ACC112 (cell line): ENCODE data around the gene PCDHA7.
A peak's percentile ranks its signal among the peaks of the same experiment; 100 is the strongest.
"Not testable (repeated sequence)": the region's sequence is repeated elsewhere in the genome, so short reads cannot be mapped to it uniquely, and the experiment has no call there.

Experiments used
- H2AFZ ChIP-seq: fragments of 200-600 bp; sonication (generic); one replicate; pipeline ENCODE4 v1.6.0; 2017; ENCODE audit warnings: antibody characterized with exemption, low read length; ENCODE audit not compliant: unreplicated experiment
- H3K27ac ChIP-seq: fragments of 200-600 bp; sonication (generic); 2 replicates; pipeline ENCODE4 v1.5.1; 2014; ENCODE audit warnings: low read depth, mild to moderate bottlenecking, antibody characterized with exemption, low read length, moderate library complexity
- H3K27me3 ChIP-seq: fragments of 200-600 bp; sonication (generic); 2 replicates; pipeline ENCODE4 v1.6.1; 2014; ENCODE audit warnings: mild to moderate bottlenecking, antibody characterized with exemption, low read length, moderate library complexity, mixed read lengths; ENCODE audit not compliant: insufficient read depth
- H3K36me3 ChIP-seq: fragments of 200-600 bp; sonication (generic); 2 replicates; pipeline ENCODE4 v1.6.1; 2016; ENCODE audit warnings: mild to moderate bottlenecking, antibody characterized with exemption, low read length, moderate library complexity, mixed read lengths; ENCODE audit not compliant: insufficient read depth
- H3K4me1 ChIP-seq: fragments of 200-600 bp; sonication (generic); one replicate; pipeline ENCODE4 v1.6.1; 2016; ENCODE audit warnings: low read length, mixed read lengths; ENCODE audit not compliant: insufficient read depth, unreplicated experiment, control insufficient read depth
- H3K4me3 ChIP-seq: fragments of 200-600 bp; sonication (generic); 2 replicates; pipeline ENCODE4 v1.5.1; 2014; ENCODE audit warnings: mild to moderate bottlenecking, low read depth, low read length
- H3K79me2 ChIP-seq: fragments of 200-600 bp; sonication (generic); one replicate; pipeline ENCODE4 v1.6.0; 2016; ENCODE audit warnings: low read length; ENCODE audit not compliant: control insufficient read depth, unreplicated experiment, insufficient read depth

Gene PCDHA7

DNA sequence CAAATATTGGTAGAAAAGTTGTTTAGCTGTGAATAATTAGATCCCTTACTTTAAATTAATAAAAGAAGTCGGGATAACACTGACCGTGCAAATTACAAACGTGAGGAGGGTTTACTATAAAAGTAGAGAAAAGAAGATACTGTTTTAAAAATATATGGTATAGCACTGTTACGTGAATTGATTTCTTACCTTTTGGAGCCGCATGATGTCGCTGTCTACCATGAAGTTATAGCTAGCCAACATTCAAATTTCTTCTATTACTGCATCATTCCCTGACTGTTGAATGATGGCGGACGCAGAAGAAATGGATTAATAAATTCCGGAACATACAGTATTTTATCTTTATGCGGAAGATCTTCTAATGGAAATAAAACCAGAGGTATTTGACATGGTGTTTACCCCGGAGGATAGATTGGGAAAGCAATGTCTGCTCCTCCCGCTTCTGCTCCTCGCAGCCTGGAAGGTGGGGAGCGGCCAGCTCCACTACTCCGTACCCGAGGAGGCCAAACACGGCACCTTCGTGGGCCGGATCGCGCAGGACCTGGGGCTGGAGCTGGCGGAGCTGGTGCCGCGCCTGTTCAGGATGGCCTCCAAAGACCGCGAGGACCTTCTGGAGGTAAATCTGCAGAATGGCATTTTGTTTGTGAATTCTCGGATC lies 6.2 kb upstream of the PCDHA7 start, which contains the start of gene PCDHA6:
Gene PCDHA6, plus strand, starts transcription at position 257 of the 658 bp plus-strand sequence. Its CDS starts 132 bp downstream, at position 389.
- Histone ChIP-seq H3K79me2 (no peaks in the 10 kb centered on the region), H3K27ac (no peak within 1 kb of the TSS), H3K4me3 (no peak within 1 kb of the TSS), H3K36me3 (no peaks in the 10 kb centered on the region), H2AFZ (no peak within 1 kb of the TSS), H3K27me3 (no peaks in the 10 kb centered on the region; the same call in 1 of the 2 replicates), H3K4me1 (no peaks in the 10 kb centered on the region)

- Histone ChIP-seq H3K36me3 (no peaks in the 10 kb centered on the region), H3K27ac (no peak overlapping the region), H2AFZ (no peak overlapping the region), H3K4me3 (no peak overlapping the region), H3K4me1 (no peaks in the 10 kb centered on the region), H3K79me2 (no peaks in the 10 kb centered on the region), H3K27me3 (no peaks in the 10 kb centered on the region; the same call in 1 of the 2 replicates)
These were observed 5.7 kb upstream of the PCDHA7 start for GRCh38 chr5:140828362-140828737.

- not testable (repeated sequence) for H3K27me3 ChIP-seq, H2AFZ ChIP-seq, H3K79me2 ChIP-seq, H3K27ac ChIP-seq, H3K4me3 ChIP-seq, H3K36me3 ChIP-seq, H3K4me1 ChIP-seq
These were observed 4.3 kb upstream of the PCDHA7 start for GRCh38 chr5:140829511-140830501.

GRCh38 chr5:140834439-140835008 lies 455 bp downstream of the PCDHA7 start:
- H2AFZ ChIP-seq, H3K4me3 ChIP-seq, H3K79me2 ChIP-seq, H3K4me1 ChIP-seq, H3K27me3 ChIP-seq, H3K36me3 ChIP-seq, H3K27ac ChIP-seq: not testable (repeated sequence)

DNA sequence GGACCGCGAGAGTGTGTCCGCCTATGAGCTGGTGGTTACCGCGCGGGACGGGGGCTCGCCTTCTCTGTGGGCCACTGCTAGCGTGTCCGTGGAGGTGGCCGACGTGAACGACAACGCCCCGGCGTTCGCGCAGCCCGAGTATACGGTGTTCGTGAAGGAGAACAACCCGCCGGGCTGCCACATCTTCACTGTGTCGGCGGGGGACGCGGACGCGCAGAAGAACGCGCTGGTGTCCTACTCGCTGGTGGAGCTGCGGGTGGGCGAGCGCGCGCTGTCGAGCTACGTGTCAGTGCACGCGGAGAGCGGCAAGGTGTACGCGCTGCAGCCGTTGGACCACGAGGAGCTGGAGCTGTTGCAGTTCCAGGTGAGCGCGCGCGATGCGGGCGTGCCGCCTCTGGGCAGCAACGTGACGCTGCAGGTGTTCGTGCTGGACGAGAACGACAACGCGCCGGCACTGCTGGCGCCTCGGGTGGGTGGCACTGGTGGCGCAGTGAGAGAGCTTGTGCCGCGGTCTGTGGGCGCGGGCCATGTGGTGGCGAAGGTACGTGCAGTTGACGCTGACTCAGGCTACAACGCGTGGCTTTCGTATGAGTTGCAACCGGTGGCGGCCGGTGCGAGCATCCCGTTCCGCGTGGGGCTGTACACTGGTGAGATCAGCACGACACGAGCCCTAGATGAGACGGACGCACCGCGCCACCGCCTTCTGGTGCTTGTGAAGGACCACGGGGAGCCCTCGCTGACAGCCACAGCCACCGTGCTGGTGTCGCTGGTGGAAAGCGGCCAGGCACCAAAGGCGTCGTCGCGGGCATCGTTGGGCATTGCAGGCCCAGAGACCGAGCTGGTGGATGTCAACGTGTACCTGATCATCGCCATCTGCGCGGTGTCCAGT lies 1.8 kb downstream of the PCDHA7 start:
- H3K27ac ChIP-seq = no peak overlapping the region
- H3K4me1 ChIP-seq = no peaks in the 10 kb centered on the region
- no peaks in the 10 kb centered on the region for H3K79me2 ChIP-seq
- no peaks in the 10 kb centered on the region for H3K27me3 ChIP-seq
- H2AFZ ChIP-seq = no peak overlapping the region
- no peaks in the 10 kb centered on the region for H3K36me3 ChIP-seq
- H3K4me3 ChIP-seq = no peak overlapping the region

- no peak within 1 kb of the TSS for H2AFZ ChIP-seq
- H3K4me1 ChIP-seq = no peaks in the 10 kb centered on the region
- H3K27ac ChIP-seq = no peak within 1 kb of the TSS
- no peaks in the 10 kb centered on the region for H3K27me3 ChIP-seq
- H3K4me3 ChIP-seq = peak within 1 kb of the TSS; percentile 35
- H3K36me3 ChIP-seq = no peaks in the 10 kb centered on the region
- no peaks in the 10 kb centered on the region for H3K79me2 ChIP-seq
These were observed 7.2 kb downstream of the PCDHA7 start, which contains the start of gene PCDHA8 for GRCh38 chr5:140840978-140841962. Gene PCDHA8 (plus strand): TSS chr5:140841187. CDS start chr5:140841322, 135 bp downstream.

GRCh38 chr5:140842798-140843733 lies 9.0 kb downstream of the PCDHA7 start:
- H3K4me3 ChIP-seq = no peak overlapping the region
- H3K27me3 ChIP-seq = no peaks in the 10 kb centered on the region
- H3K27ac ChIP-seq = no peak overlapping the region
- H3K4me1 ChIP-seq = no peaks in the 10 kb centered on the region
- no peak overlapping the region for H2AFZ ChIP-seq
- no peaks in the 10 kb centered on the region for H3K36me3 ChIP-seq
- H3K79me2 ChIP-seq = no peaks in the 10 kb centered on the region

- H3K4me3 ChIP-seq, H2AFZ ChIP-seq, H3K36me3 ChIP-seq, H3K79me2 ChIP-seq, H3K27ac ChIP-seq, H3K4me1 ChIP-seq, H3K27me3 ChIP-seq: not testable (repeated sequence)
These were observed 14.4 kb downstream of the PCDHA7 start, which contains the start of gene PCDHA9 for GRCh38 chr5:140848139-140849102. Gene PCDHA9 (plus strand): TSS chr5:140848382. CDS start chr5:140848496, 114 bp downstream.
